RPMI7951 (cell line): ENCODE results near the gene DGAT2. TPM values are rescaled to one million over a fixed set of nuclear protein-coding genes. Genes with fewer than 3 reads are reported as not detected.

Experiments
- DNase-seq: peaks from one replicate; pipeline ENCODE4 v3.0.0-alpha.2; 2012; ENCODE audit warnings: low read depth
- total RNA-seq: library from RNA; depleted of rRNA; stranded (reverse); fragments of >200 nt; shearing (Covaris generic); gene quantifications from 2 replicates; pipeline ENCODE4 v1.2.3, GENCODE V29; 2014

DGAT2 gene
- total RNA-seq, 1 experiment from 2014 or later = 2.4 TPM

DNA sequence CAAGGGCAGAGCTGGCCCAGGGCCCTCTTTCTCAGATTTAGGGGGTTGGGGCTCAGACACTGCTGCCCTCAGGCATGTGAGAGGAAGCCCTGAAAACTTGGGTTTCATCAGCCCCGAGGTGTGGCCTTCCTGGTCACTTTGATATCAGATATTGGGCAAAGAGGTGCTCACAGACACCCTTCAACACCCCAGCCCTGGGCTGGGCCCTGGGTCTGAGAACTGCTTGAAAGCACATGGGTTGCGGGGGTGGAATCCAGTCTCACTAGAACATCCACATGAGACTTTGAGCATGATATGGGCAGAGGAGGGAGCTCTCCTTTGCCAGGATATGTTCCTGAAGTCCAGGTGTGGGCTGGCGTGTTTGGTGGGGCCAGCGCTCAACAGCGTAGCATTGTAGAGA is 10.4 kb downstream of the DGAT2 start:
- no peak for DNase-seq

DNA sequence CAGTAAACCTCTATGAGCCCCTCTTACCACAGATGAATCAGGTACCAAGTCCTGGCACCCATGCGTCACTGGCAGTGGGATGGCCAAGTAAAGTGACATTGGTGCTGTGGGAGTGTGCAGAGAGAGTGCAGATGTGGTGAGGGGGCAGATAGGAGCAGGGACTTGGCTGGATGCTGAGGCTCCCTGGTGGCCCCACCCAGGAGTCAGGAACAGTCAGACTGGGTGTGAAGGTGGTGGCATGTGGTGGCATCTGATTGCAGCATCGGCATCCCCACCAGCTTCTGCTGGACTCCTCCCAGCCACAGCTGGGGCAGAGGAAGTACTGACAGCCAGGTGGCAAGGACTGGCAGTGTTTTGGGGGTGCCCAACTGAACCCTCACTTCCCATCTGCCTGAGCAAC is 11.4 kb downstream of the DGAT2 start:
- no peak for DNase-seq

DNA sequence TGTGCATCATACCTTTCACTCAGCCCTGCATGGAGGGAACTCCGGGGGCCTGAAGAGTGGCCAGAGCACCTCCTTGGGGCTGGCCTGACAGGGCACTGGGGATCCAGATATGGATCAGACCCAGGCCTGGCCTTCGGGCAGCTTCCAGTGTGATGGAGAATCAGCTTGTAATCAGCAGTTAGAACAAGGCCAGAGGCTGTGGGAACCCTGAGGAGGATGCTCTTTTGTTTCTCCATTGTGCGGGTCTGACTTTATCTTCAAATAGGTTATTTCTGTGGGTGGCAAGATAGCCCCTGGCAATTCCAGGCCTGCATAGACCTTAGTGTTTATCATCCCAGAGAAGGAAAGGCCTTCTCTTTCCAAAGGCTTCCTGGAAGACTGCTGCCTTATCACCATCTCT is 12.3 kb downstream of the DGAT2 start:
- DNase-seq = no peak

DNA sequence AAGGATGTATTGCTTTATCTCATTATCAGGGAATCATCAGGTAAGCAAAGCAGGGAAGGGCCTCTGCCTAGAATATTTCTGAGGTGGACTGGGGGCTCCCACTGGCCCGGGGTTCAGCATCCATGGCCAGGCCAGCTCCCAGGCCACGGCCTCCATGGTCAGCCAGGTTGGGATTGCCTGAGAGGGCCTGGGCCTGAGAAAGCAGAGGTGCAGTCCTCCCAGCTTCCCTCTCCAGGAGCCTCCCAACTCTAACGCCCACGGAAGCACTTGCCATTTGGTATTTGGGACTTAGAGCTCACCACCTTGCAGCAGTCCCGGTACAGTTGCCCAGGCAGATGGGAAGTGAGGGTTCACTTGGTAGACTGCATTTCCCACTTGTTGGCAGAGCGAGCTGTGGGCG is 12.7 kb downstream of the DGAT2 start:
- no peak for DNase-seq

DNA sequence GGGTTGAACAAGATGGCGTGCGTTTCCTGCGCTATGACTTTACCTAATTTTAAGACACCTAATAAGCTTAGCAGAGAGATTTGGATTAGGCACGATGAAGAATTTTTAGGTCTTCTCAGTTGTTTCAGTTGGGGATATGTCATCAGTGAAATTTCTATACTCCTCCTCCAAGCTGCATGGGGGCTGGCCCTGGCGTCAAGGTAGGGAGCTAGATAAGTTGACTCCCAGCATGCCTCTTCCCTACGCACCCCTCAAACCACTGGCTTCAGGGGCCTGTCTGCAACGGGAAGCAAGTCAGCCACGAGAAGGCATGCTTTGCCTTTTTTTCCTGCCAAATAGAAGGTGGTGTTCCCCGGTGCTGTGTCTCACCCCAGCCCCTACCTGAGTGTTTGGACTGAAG is 13.3 kb downstream of the DGAT2 start:
- no peak for DNase-seq

DNA sequence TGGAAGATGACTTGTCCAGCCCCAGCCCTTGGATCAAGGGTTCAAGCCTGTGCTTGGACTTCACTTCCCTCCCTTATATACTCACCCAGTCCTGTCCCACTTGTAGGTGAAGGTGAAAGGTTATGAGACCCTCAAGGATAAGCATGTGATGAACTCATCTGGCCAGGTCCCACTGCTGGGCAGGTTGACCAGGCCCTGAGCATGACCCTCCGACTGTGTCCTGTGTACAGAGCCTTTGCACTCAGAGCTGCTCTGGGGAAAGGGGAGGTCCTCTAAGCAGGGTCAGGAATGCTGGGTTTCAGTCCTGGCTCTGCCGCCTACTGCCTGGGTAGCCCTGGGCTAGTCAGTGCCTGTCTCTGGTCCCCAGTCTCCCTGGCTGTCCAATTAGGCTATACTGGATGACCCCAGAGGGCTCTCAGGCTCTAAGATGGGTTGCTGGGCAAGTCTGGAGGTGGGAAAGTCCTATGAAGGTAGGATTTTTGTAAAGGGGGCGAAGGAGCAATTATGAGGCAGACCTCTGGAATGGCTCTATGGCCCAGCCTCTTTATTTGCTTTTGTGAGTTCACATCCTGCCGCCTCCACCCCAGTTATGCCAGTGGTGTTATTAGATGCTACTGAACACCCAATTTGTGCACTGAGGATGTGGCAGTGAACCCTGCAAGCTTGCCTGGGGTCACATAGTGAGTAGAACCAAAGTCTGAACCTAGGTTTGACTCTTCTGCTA is 14.1 kb downstream of the DGAT2 start:
- DNase-seq = no peak

DNA sequence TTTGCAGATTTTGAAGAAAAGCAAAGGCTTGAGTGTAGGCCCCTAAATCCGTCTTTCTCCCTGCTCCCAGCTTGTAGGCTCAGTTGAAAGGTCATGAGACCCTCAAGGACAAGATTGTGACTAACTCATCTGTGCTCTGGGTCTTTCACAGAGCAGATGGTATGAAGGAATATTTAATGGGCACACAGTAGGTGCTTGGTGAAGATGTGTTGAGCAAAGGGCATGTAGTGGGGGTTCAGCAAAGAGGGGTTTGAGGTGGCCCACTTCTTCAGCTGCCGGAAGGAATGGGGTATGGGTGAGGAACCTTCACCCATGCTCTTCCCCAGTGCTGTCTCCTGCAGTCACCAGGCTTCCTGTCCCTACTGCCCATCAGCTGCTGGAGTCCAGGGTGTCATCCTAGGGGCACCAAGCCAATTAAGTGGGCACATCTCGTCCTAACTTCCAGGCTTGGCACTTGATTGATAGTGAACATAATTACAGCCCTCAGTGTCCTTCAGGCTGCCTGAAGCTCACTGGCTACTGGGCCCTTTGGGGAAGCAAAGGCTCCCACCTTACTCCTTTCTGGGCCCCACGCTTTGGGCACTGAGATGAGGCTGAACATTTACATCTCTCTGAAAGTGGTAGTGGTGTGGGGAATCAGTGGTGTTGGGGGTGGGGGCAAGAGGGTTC is 15.0 kb downstream of the DGAT2 start:
- no peak for DNase-seq

DNA sequence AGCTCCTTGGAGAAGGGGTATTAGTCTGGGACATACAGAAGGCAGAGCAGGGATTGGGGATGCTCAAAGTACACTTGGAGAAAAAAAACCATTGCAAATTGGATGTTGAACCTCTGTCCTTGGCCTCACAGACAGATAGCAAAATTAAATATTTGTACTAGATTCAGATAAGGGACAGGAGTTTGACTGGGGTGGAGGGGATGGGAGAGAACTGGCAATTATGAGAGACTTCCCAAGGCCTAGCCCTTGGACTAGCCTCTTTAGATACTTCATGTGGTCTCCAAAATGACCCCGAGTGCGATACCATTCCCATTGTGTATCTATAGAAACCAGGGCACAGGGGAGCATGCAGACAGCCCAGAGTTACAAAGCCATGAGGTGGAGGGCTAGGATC is 15.5 kb downstream of the DGAT2 start:
- no peak for DNase-seq

DNA sequence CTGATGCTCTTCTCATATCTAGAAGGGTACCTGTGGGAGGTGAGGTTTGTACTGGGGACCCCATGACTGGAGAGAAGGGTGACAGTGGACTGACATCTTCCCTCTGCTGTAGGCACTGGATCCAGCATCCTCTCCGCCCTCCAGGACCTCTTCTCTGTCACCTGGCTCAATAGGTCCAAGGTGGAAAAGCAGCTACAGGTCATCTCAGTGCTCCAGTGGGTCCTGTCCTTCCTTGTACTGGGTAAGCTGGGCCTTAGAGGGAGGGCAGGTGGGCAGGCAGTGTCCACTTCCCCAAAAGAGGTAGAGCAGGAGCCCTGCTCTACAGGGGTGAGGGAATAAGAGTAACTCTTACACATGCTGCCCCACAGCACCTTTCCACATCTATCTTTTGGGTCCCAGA is 15.9 kb downstream of the DGAT2 start:
- DNase-seq = no peak

DNA sequence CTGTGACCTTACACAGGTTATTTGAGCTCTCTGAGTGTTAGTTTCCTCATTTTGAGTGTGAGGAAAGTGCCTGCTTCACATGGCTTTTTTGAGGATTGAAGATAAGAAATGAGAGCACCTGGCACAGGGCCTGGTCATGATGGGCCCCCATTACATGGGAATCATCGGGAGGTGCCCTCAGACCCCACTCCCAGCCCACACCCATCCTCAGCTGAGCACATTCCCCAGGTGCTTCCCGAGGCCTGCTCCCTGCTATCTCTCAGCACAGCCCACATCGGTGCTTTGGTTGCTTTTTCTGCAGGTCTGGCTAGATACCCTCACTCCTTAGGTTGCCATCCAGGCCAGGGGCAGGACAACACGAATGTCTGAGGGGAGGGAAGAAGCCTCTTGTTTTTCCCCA is 16.6 kb downstream of the DGAT2 start:
- DNase-seq = no peak

DNA sequence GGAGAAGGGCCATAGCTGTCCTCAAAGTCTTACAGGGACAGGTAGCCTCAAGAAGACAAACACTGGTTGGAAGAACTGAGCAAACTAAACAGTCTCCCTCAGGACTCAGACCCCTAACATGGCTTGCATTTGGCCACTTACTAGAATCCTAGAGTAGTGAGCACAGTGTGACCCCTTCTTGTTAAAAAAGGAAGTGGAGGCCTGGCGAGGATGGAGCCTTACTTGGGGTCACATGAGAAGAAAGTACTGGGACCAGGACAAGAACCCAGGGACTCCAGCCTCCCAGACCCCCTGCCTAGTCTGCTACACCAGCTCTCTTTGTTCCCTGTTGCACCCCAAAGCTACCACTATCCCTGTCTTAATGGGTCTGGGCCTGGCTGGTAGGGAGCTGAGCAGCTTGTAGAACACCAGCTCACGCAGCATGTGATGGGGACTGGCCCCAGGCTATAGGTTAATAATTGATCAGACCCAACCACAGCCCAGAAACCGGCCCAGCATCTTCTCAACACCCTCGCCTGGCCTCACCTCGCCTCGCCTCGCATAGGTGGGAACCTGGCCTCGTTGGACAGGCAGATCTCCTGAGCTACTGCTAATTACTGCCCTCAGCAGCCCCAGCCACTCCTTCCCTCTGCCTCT is 17.6 kb downstream of the DGAT2 start:
- DNase-seq = no peak

DNA sequence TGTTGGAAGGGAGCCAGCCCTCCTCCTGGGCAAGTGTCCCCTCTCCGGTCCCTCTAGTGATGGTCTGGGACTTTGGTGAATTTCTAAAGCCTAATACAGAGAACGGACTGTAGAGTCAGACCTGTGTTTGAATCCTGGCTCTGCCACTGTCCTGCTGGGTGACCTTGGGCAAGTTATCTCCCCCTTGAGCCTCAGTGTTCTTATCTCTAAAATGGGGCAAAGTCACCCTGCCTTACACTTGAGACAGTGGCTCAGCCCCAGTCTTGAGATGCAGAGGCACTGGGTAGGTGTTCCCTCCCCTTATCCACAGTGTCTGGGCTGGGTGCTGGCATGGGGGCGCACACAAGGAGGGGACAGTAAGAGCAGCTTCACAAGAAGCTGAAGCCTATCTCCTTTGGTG is 20.9 kb downstream of the DGAT2 start:
- DNase-seq = no peak

DNA sequence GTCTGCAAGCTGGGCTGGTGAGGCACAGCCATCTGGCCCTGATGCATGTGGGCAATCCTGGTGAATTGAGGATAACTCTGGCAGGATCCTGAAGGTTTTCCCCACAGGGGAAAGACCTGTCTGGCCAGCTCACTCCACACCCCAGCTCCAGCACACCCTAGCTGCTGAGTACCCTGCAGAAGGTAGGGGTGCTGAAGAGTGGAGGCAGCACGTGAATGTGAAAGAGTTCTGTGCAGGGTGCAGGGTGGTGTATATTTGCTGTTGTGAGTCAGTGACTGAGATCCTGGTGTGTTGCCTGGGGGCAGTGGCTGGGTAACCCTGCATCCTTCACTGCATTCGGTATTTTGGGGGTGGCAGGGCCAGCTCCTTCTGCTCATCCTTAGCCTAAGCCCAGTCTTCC is 22.4 kb downstream of the DGAT2 start:
- DNase-seq = peak; percentile 34

DNA sequence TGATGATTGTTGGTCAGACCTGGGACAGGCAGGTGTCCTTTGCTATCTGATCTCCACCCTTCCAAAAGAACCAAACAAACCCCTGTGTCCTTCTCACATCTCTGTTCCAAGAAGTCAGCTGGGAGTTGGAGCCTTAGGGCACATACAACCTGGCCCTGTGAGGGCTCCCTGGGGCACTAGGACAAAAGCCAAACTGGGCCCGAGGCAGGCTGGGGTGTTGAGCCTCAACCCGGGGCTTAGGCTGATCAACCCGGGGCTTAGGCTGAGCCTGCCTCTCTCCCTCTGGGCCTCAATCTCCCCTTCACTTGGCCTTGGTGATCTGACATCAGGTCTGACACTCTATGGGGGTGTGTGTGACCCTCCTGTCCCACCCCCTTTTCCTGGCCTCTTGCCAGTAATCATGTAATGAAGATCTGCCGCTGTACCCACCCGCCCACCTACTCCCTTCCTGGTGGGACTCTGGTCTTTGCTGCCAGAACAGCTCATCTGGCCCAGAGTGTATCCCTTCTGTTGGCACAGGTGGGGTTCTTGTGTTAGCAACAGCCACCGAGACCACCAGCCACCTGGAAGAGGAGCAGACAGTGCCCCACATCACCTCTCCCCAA is 23.7 kb downstream of the DGAT2 start:
- no peak for DNase-seq

DNA sequence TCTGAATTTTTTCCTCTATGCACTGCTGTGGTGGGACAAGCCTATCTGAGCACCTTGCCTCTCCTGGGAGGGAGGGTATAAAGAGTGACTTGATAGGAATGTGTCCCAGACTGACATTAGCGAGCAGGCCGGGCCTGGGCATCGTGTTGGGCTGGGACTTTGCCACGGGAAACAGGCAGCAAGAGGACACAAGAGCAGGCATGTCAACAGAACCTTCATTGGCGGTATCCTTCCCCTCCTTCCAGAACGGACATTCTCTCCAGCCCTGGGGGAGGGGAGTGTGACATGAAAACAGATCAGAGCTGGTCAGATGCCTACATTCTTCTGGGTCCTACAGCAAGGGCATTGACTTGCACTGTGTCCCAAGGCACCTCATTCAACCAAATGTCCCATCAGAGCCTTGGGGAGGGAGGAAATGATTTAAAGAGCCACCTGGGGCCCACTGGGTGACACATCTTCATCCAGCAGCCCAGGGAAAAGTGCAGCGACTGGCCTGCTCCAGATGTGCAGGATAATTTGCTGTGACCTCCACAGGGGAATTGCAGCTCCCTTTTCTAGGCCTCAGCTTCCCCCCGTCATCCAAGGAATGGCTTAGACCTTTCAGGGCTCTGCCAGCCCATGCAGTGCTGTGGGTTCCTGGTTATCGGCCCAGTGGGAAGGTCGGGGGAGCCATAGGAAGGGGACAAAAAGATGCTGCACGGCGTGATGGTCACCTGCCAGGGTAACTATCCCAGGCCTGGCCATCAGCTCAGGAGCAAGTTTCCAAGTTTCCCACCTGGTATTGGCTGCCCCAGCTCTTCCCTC is 24.6 kb downstream of the DGAT2 start:
- no peak for DNase-seq

DNA sequence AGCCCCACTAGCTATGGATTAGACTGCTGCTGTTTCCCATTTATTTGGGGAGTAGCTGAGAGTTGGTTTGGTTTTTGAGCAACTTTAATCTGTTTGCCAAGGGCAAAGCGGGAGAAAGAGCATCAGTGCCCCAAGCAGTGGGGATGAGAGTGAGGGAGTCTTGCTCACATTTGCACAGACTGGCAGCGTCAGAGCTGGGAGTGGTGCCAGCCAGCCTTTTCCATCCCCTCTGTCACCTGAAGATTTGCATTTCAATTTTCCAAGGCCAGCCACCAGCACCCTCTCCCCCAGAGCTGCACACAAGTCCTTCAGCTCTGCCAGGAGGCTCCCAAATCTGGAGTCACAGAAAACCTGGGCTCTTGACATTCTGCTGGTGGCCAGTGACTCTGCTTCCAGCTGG is 25.4 kb downstream of the DGAT2 start:
- no peak for DNase-seq

DNA sequence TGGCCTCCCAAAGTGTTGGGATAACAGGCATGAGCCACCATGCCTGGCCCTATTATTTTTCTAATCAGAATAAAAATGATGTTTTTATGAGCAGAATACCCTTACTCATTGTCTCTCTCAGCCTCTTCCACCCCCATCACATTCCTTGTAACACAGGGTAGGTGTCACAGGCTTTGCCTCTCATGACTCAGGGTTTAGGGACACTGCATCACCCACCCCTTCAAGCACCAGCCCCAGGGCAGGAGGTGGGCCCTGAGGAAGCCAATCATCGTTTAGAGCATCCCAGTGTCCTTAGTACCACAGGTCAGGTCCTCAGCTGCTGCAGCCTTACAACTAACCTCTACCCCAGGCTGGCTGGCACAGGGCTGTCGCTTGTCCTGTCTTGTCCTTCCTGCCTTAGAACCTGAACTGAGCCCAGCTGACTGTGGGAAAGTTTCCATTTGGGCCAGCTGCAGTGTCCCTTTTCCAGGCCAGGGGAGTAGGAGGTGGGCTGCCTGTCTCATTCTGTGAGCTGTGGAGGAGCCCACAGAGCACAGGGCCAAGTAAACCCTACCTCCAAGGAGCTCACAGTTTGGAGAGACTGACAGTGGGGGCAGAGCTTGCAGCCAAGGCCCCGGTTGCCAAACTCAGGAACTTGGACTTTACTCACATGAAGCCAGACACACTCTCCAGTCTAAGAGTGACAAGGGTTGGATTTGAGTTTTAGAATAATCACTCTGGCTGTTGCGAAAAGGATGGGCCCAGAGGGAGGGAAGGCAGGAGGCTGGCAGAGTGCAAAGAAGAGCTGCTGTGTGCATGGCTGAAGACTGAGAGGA is 26.9 kb downstream of the DGAT2 start:
- DNase-seq = peak; percentile 10

DNA sequence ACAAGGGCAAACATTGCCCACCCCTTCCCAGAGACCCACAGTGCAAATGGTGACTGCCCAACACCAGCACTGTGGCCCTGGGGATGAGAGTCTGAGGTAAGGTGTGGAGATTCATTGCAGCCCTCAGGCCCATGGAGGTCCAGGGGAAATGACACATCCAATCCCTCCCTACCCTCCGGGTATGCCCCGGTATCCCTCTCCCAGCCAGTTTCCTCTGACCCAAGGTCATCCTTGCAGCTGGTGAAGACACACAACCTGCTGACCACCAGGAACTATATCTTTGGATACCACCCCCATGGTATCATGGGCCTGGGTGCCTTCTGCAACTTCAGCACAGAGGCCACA is 27.5 kb downstream of the DGAT2 start:
- DNase-seq = peak; percentile 32

DNA sequence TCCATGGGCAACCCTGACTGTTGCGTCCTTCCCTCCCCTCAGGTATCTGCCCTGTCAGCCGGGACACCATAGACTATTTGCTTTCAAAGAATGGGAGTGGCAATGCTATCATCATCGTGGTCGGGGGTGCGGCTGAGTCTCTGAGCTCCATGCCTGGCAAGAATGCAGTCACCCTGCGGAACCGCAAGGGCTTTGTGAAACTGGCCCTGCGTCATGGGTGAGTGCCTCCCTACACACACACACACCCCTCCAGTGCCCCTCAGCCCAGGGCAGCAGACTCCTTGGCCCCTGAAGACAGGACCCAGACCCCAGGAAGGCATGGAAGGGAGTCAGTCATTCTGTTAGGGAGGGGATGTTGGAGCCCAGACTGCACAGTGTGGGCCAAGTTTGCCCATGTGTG is 28.5 kb downstream of the DGAT2 start:
- DNase-seq = no peak

DNA sequence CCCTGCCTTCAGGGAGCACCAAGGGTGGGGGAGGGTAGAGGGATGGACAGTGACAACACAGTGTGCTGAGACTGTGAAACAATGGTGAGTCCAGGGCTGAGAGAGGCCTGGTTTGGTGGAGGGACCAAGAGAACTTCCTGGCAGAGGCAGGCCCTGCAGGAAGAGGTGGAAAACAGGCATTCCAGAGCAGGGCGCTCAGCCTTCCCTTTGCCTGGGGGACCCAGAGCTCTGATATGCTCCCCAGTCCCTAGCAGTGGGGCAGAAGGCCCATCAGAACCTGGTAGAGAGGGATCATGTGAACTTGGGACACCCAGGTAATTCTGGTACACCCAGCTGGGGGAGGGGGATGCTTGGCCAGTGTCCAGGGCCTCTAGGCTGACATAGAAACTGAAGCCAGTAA is 29.2 kb downstream of the DGAT2 start:
- peak; percentile 46 for DNase-seq

DNA sequence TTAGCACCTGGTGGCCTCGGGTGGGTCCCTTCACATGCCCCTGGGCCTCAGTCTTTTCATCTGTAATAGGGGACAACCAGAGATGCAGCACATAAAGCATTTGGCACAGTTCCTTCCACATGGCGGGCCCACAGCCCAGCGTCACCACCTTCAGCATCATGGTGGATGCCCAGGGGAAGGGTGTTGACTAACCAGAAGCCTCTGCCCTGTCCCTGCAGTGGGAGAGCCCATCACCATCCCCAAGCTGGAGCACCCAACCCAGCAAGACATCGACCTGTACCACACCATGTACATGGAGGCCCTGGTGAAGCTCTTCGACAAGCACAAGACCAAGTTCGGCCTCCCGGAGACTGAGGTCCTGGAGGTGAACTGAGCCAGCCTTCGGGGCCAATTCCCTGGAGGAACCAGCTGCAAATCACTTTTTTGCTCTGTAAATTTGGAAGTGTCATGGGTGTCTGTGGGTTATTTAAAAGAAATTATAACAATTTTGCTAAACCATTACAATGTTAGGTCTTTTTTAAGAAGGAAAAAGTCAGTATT is 31.6 kb downstream of the DGAT2 start:
- DNase-seq = no peak
